Measurements from ENCODE around the gene EFTUD2.

DNA sequence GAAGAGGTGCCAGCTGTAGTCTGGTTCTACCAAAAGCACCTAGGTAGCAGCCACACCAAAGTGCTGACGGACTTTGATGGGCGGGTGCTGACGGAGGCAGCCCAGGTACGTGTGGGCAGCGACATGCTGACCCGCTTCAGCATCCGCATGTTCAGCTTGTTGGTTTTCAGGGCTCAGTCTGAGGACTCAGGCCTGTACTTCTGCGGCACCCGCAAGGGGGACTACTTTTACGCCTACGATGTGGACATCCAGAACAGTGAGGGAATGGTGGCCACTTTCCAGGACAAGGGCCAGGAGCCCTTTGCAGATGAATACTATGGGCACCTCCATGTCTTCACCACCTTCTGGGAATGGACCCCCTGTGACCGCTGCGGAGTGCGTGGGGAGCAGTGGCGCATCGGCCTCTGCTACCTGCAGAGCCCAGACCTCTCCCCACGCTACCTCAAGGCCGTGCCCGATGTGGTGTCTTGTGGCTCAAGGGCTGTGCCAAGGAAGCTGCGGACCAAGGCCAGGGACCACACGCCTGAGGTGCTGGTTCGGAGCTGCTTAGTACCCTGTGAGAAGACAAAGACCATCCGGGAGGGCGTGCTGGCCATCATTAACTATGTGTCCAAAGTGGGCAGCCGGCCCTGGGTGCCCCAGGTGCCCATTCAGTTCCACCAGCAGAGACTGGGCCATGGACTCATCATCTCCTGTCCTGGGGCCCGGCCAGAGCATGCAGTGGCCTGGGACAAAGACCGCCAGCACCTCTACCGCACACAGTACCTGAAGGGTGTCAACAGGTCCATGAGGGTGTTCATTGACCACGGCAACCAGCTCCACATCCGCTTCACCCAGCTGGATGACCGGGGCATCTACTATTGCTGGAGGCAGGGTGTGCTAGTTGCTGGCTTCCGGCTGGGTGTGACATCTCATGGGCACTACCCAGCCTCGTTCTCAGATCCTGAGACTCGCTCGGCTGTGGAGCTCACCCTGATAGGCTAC lies 5.0 kb upstream of the EFTUD2 start:
- no peak for TF ChIP-seq CTCF (conservative IDR thresholded peaks at IDR 0.05 in 1 of 2, IDR thresholded peaks at IDR 0.05 in 1 of 2; ENCODE audit: low read depth in 1 of 2, low read length in 2 of 2)
- TF ChIP-seq EZH2 (IDR thresholded peaks at IDR 0.05; ENCODE audit: low read length, missing control alignments), result no peak

All from fibroblast of lung (primary cell).